ENCODE measurements around the gene DDX42. TPM values are rescaled to one million over a fixed set of nuclear protein-coding genes. Genes with fewer than 3 reads are reported as not detected.

The DDX42 gene
- total and polyA plus RNA-seq, 2 donors (not counting 1 experiment from before 2014, with no cell fraction given) = 61.6 to 170 TPM

DNA sequence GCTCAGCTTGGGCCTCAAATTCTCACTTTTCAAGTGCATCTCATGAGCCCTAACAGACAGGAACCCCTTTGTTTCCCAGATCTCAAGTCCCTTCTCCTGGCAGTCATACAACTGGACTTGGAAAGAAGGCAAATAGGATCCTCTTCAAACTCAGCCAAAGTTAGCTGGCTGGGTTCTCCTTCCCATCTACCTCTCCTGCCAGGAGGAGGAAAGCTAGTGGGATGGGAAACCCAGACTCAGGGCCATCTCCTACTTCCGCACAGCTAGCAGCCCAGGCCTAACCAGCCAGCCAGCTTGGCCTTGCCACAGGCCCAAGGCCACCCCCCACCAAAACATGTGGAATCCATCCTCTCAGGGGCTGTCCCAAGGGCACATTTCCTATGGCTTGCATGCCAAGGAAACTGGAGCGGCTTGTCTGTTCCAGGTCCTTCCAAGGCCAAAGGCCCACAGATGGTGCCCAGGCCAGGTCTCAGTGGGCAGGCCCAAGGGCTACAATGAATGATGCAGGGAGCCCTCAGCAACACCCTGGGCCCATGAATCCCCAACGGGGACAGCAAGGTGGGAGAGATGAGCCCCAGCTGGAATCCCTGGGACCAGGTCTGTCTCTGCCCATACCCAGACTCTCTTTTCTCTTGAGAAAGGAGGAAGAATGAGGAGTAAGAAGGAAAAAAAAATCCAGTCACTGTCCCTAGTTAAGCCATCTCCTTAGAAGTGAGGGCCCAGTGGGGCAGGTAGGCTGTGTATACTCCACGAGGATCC, 66.8 kb downstream of the DDX42 start:
- no peaks in the 10 kb centered on the region for H3K27me3 Mint-ChIP-seq

More for the DNA sequence above, 66.8 kb downstream of the DDX42 start:
- Histone ChIP-seq H3K4me2 (replicated peaks; ENCODE audit: low read depth, low read length, poor library complexity, severe bottlenecking) (peak overlapping the region; percentile 100), H3K36me3 (replicated peaks in 1 of 2; ENCODE audit: control extremely low read depth in 1 of 2, control insufficient read depth in 1 of 2, extremely low read depth in 1 of 2, insufficient read depth in 2 of 2, low read length in 1 of 2) (peaks cover 0 to 21% of the 10 kb centered on the region in 2 experiments), H3K27me3 (replicated peaks in 1 of 4; ENCODE audit: control extremely low read depth in 1 of 4, control insufficient read depth in 3 of 4, insufficient read depth in 4 of 4, low read length in 3 of 4) (no peaks in the 10 kb centered on the region), H3K9me3 (ENCODE audit: control extremely low read depth in 1 of 3, control insufficient read depth in 2 of 3, insufficient read depth in 1 of 3, low read length in 2 of 3) (no peaks in the 10 kb centered on the region), H3K79me2 (ENCODE audit: control insufficient read depth, insufficient read depth, low read length) (peaks cover 68% of the 10 kb centered on the region), H2AFZ (ENCODE audit: insufficient read depth, low read depth, low read length, poor library complexity, severe bottlenecking) (no peak overlapping the region), H4K20me1 (ENCODE audit: control insufficient read depth, insufficient read depth, low read length, poor library complexity, severe bottlenecking) (peaks cover 64% of the 10 kb centered on the region), H3K4me1 (ENCODE audit: control insufficient read depth in 2 of 2, insufficient read depth in 2 of 2, low read length in 2 of 2) (peaks cover 35 to 51% of the 10 kb centered on the region in 2 donors), H3K9ac (ENCODE audit: low read length) (peak overlapping the region; percentile 93), H3K4me3 (ENCODE audit: control extremely low read depth in 1 of 5, extremely low read depth in 1 of 5, insufficient read depth in 1 of 5, low read depth in 2 of 5, low read length in 4 of 5) (peak overlapping the region in 4 of 5 experiments; percentile 70 to 92 (median 90)), H3K27ac (ENCODE audit: low read length in 2 of 2) (peak overlapping the region in 1 of 2 donors; percentile 90)
- peaks cover 45% of the 10 kb centered on the region for H3K4me1 Mint-ChIP-seq
- TF ChIP-seq, protein P1, sequence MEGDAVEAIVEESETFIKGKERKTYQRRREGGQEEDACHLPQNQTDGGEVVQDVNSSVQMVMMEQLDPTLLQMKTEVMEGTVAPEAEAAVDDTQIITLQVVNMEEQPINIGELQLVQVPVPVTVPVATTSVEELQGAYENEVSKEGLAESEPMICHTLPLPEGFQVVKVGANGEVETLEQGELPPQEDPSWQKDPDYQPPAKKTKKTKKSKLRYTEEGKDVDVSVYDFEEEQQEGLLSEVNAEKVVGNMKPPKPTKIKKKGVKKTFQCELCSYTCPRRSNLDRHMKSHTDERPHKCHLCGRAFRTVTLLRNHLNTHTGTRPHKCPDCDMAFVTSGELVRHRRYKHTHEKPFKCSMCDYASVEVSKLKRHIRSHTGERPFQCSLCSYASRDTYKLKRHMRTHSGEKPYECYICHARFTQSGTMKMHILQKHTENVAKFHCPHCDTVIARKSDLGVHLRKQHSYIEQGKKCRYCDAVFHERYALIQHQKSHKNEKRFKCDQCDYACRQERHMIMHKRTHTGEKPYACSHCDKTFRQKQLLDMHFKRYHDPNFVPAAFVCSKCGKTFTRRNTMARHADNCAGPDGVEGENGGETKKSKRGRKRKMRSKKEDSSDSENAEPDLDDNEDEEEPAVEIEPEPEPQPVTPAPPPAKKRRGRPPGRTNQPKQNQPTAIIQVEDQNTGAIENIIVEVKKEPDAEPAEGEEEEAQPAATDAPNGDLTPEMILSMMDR (IDR thresholded peaks at IDR 0.05) = no peak
- TF ChIP-seq EZH2 (IDR thresholded peaks at IDR 0.05; ENCODE audit: borderline replicate concordance, insufficient read depth, low read depth, low read length, poor library complexity, severe bottlenecking) = no peak
- H3K27ac Mint-ChIP-seq = peak overlapping the region; percentile 94
- POLR2A ChIA-PET = interaction anchor here (1.2 kb wide), 1 partner anchor 146 kb away, joined by 3 read pairs; no protein-coding TSS in a partner anchor
- peak overlapping the region; percentile 94 for H3K4me3 Mint-ChIP-seq
- WGBS (ENCODE audit: insufficient coverage) = 63% methylated on average over 3 of the region's 4 CpGs
- CTCF ChIA-PET = interaction anchor here (1.0 to 3.0 kb wide), 4 partner anchors 9 to 188 kb away, joined by 3 to 13 read pairs (median 4); partner anchors contain the start of gene PSMC5
- intact Hi-C loops (cut with micrococcal nuclease) = no loop called here
- no peak for ATAC-seq (ENCODE audit: low read depth)
- DNase-seq = no peak
- H3K9me3 Mint-ChIP-seq (ENCODE audit: insufficient read depth) = no peaks in the 10 kb centered on the region
